ENCODE results near the gene ELP4. TPM values are rescaled to one million over a fixed set of nuclear protein-coding genes. Genes with fewer than 3 reads are reported as not detected.

The ELP4 gene
- total and polyA plus RNA-seq, 9 of the 15 experiments (the other 6 are each of a cell fraction or from before 2014, with no cell fraction given), result 24.1 to 60.3 (median 38.7) TPM

GRCh38 chr11:31810779-31811647 lies 301.4 kb downstream of the ELP4 start, which contains the start of gene PAX6 (continued):
- TF ChIP-seq TEAD4 (IDR thresholded peaks at IDR 0.05; ENCODE audit: low read length), result peak; percentile 51
- no peak for TF ChIP-seq TEAD4 (CRISPR knock-in tag; IDR thresholded peaks at IDR 0.05; ENCODE audit: borderline replicate concordance)
- peak; percentile 74 for TF ChIP-seq MAX (CRISPR knock-in tag; IDR thresholded peaks at IDR 0.05)
- TF ChIP-seq ZNF512 (tag; IDR thresholded peaks at IDR 0.05), result 0 out of 2 replicates have a peak, but pooled peaks have one; percentile 8
- TF ChIP-seq NBN (IDR thresholded peaks at IDR 0.05; ENCODE audit: low read depth), result peak; percentile 47; the same call in 1 of the 2 replicates
- peak; percentile 82 for TF ChIP-seq MEIS2 (IDR thresholded peaks at IDR 0.05; ENCODE audit: partially characterized antibody)
- 0 out of 2 replicates have a peak, but pooled peaks have one; percentile 11 for TF ChIP-seq HBP1 (CRISPR knock-in tag; IDR thresholded peaks at IDR 0.05)
- TF ChIP-seq TAF15 (IDR thresholded peaks at IDR 0.05; ENCODE audit: low read depth, low read length), result no peak
- TF ChIP-seq BCOR (IDR thresholded peaks at IDR 0.05), result peak; percentile 66; the same call in 1 of the 2 replicates
- TF ChIP-seq MECOM (CRISPR knock-in tag; IDR thresholded peaks at IDR 0.05), result peak; percentile 25; the same call in 1 of the 2 replicates
- no peak for TF ChIP-seq PTBP1 (IDR thresholded peaks at IDR 0.05; ENCODE audit: low read depth, low read length)
- no peak for TF ChIP-seq CHCHD3 (CRISPR knock-in tag; IDR thresholded peaks at IDR 0.05)
- TF ChIP-seq KAT7 (CRISPR knock-in tag; IDR thresholded peaks at IDR 0.05; ENCODE audit: borderline replicate concordance), result 0 out of 2 replicates have a peak, but pooled peaks have one; percentile 37
- no peak for TF ChIP-seq GTF2A2 (tag; IDR thresholded peaks at IDR 0.05)
- TF ChIP-seq MYBL2 (IDR thresholded peaks at IDR 0.05; ENCODE audit: low read depth), result peak; percentile 84
- no peak; the same call in 1 of the 2 replicates for TF ChIP-seq MYBL2 (CRISPR knock-in tag; IDR thresholded peaks at IDR 0.05; ENCODE audit: borderline replicate concordance)
- no peak for TF ChIP-seq DEAF1 (CRISPR knock-in tag; IDR thresholded peaks at IDR 0.05)
- no peak for TF ChIP-seq E2F1 (CRISPR knock-in tag; IDR thresholded peaks at IDR 0.05)
- TF ChIP-seq ZBTB7A (IDR thresholded peaks at IDR 0.05; ENCODE audit: borderline replicate concordance, control insufficient read depth, low read depth, low read length), result 0 out of 2 replicates have a peak, but pooled peaks have one; percentile 31
- peak; percentile 25 for TF ChIP-seq TAF1 (IDR thresholded peaks at IDR 0.05; ENCODE audit: control insufficient read depth, extremely low read depth, insufficient read depth, low read length, severe bottlenecking)
- TF ChIP-seq ZNF561 (CRISPR knock-in tag; conservative IDR thresholded peaks at IDR 0.05), result no peak
- TF ChIP-seq NR3C1 (CRISPR knock-in tag; IDR thresholded peaks at IDR 0.05), result no peak

Data from K562 (cell line).